IMR-90 (cell line): ENCODE results near the gene PTCD1. TPM values are rescaled to one million over a fixed set of nuclear protein-coding genes. Genes with fewer than 3 reads are reported as not detected.

Source experiments
- polyA plus RNA-seq, 3 experiments: library from polyadenylated mRNA; depleted of rRNA; stranded (reverse); fragments of >200 nt; gene quantifications; 2 replicates each; pipeline ENCODE4 v1.2.3, GENCODE V29; 2012; ENCODE audit warnings: low replicate concordance in 1 of 3
- total RNA-seq: library from RNA; depleted of rRNA; stranded (reverse); fragments of >200 nt; gene quantifications from 2 replicates; pipeline ENCODE4 v1.2.3, GENCODE V29; 2012
- TF ChIP-seq, protein P1 (sequence below): conservative IDR thresholded peaks from 2 replicates; pipeline ENCODE4 v1.5.1; 2012; ENCODE audit warnings: mild to moderate bottlenecking, low read depth, low read length, improper control_type of control experiment

PTCD1 gene
- total and polyA plus RNA-seq, 2 of the 4 experiments (the other 2 are of a cell fraction): 2.2 to 4.0 TPM

GRCh38 chr7:99396418-99397296, 41.9 kb downstream of the PTCD1 start (continued):
- TF ChIP-seq, protein P1, sequence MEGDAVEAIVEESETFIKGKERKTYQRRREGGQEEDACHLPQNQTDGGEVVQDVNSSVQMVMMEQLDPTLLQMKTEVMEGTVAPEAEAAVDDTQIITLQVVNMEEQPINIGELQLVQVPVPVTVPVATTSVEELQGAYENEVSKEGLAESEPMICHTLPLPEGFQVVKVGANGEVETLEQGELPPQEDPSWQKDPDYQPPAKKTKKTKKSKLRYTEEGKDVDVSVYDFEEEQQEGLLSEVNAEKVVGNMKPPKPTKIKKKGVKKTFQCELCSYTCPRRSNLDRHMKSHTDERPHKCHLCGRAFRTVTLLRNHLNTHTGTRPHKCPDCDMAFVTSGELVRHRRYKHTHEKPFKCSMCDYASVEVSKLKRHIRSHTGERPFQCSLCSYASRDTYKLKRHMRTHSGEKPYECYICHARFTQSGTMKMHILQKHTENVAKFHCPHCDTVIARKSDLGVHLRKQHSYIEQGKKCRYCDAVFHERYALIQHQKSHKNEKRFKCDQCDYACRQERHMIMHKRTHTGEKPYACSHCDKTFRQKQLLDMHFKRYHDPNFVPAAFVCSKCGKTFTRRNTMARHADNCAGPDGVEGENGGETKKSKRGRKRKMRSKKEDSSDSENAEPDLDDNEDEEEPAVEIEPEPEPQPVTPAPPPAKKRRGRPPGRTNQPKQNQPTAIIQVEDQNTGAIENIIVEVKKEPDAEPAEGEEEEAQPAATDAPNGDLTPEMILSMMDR: no peak
